Prostate gland (tissue), 2 donors: ENCODE results near the gene CLPTM1L. TPM values are rescaled to one million over a fixed set of nuclear protein-coding genes. Genes with fewer than 3 reads are reported as not detected.
"Not testable (repeated sequence)": the region's sequence is repeated elsewhere in the genome, so short reads cannot be mapped to it uniquely, and the experiment has no call there.

Experiments used
- DNase-seq: peaks from one replicate; pipeline ENCODE4 v3.0.0-alpha.2; 2019; ENCODE audit warnings: low spot score
- H3K27ac ChIP-seq, 2 donors: fragments of 200-600 bp; sonication (generic); 2 replicates each; pipeline ENCODE4 v1.5.1; 2017 to 2019
- H3K27me3 ChIP-seq: fragments of 200-600 bp; sonication (generic); replicated peaks from 2 replicates; pipeline ENCODE4 v1.5.1; 2019; ENCODE audit not compliant: insufficient read depth
- H3K36me3 ChIP-seq, 2 donors: fragments of 200-600 bp; sonication (generic); 1 replicate in 1 of 2; 2 replicates in 1 of 2; pipeline versions ENCODE4 v1.5.1 to v1.8.1; 2017 to 2019
- H3K4me1 ChIP-seq: fragments of 200-600 bp; sonication (generic); replicated peaks from 2 replicates; pipeline ENCODE4 v1.5.1; 2019
- H3K4me3 ChIP-seq, 2 donors: fragments of 200-600 bp; sonication (generic); 2 replicates each; pipeline ENCODE4 v1.5.1; 2017 to 2019
- H3K9me3 ChIP-seq: fragments of 200-600 bp; sonication (generic); 2 replicates; pipeline ENCODE4 v1.5.1; 2017
- CTCF ChIP-seq, 4 experiments: fragments of 200-600 bp in 2 of 4; fragments of 450-650 bp in 2 of 4; sonication (generic) in 2 of 4; IDR thresholded peaks; 1 replicate in 3 of 4; 2 replicates in 1 of 4; pipeline ENCODE4 v1.5.1; 2016 to 2019; ENCODE audit warnings: antibody characterized with exemption in 4 of 4, mild to moderate bottlenecking in 2 of 4, moderate library complexity in 2 of 4
- POLR2A ChIP-seq: fragments of 450-650 bp; IDR thresholded peaks from one replicate; pipeline ENCODE4 v1.6.1; 2016; ENCODE audit warnings: antibody characterized with exemption, mild to moderate bottlenecking
- POLR2AphosphoS5 ChIP-seq: sonication (generic); formaldehyde crosslinking; IDR thresholded peaks from one replicate; pipeline ENCODE4 v1.6.1; 2017; ENCODE audit warnings: antibody characterized with exemption
- WGBS: methylation state at CpG from one replicate; pipeline ENCODE4 v1.1.5; 2018; 5-methylcytosine and 5-hydroxymethylcytosine counted together
- intact Hi-C: fragments of 100-400 bp; cut with DNase I; formaldehyde crosslinking; loops from one replicate; pipeline ENCODE4 v1.14.2; 2022
- total RNA-seq, 2 donors: library from RNA; depleted of rRNA; stranded (reverse); fragments of >200 nt; gene quantifications; one replicate each; pipeline ENCODE4 v1.1.0, GENCODE V29; 2016

The CLPTM1L gene
- total RNA-seq, 2 donors from 2014 or later, result 105 to 135 TPM

DNA sequence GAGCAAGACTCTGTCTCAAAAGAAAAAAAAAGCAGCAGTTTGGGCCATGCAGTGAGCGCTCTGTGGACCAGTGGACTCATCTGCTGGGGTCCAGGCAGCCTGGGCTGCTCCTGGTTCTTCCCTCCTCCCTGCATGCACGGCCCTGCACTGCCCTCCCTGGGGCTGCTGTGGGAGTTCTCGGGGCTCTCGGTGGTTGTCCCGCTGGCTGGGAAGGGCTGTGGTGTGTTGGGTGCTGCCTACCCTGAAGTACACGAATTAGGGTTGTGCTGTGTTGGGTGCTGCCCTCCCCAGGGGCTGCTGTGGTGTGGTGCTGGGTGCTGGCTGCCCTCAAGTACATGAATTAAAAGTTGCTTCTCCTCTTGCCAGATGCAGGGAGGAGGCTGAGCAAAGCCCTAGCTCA, 18.3 kb upstream of the CLPTM1L start:
- Histone ChIP-seq H3K4me3 (no peak overlapping the region), H3K27me3 (peaks cover 3% of the 10 kb centered on the region), H3K4me1 (no peaks in the 10 kb centered on the region), H3K36me3 (no peaks in the 10 kb centered on the region), H3K9me3 (no peaks in the 10 kb centered on the region), H3K27ac (no peak overlapping the region)
- WGBS, result 55% methylated on average over 3 of the region's 6 CpGs
- no peak for DNase-seq
- intact Hi-C loops, result no loop called here
- TF ChIP-seq POLR2AphosphoS5 (no peak), POLR2A (no peak), CTCF (IDR thresholded peaks at IDR 0.05) (no peak)

GRCh38 chr5:1362242-1363015, 17.5 kb upstream of the CLPTM1L start:
- DNase-seq, result no peak
- no peak overlapping the region for H3K4me3 ChIP-seq
- WGBS, result 81% methylated on average over 29 of the region's 29 CpGs
- no peak overlapping the region for H3K27ac ChIP-seq
- TF ChIP-seq POLR2AphosphoS5 (no peak), POLR2A (no peak), CTCF (IDR thresholded peaks at IDR 0.05) (no peak)
- peaks cover 3% of the 10 kb centered on the region for H3K27me3 ChIP-seq
- no peaks in the 10 kb centered on the region for H3K36me3 ChIP-seq
- intact Hi-C loops, result no loop called here
- no peaks in the 10 kb centered on the region for H3K9me3 ChIP-seq
- H3K4me1 ChIP-seq, result no peaks in the 10 kb centered on the region

GRCh38 chr5:1360861-1361260, 16.0 kb upstream of the CLPTM1L start:
- Histone ChIP-seq H3K4me3 (no peak overlapping the region), H3K27me3 (peaks cover 3% of the 10 kb centered on the region), H3K9me3 (no peaks in the 10 kb centered on the region), H3K4me1 (no peaks in the 10 kb centered on the region), H3K36me3 (no peaks in the 10 kb centered on the region), H3K27ac (no peak overlapping the region)
- WGBS, result 66% methylated on average over 4 of the region's 4 CpGs
- no peak for DNase-seq
- intact Hi-C loops, result no loop called here
- no peak for TF ChIP-seq POLR2AphosphoS5
- no peak for TF ChIP-seq CTCF (IDR thresholded peaks at IDR 0.05)
- no peak for TF ChIP-seq POLR2A

DNA sequence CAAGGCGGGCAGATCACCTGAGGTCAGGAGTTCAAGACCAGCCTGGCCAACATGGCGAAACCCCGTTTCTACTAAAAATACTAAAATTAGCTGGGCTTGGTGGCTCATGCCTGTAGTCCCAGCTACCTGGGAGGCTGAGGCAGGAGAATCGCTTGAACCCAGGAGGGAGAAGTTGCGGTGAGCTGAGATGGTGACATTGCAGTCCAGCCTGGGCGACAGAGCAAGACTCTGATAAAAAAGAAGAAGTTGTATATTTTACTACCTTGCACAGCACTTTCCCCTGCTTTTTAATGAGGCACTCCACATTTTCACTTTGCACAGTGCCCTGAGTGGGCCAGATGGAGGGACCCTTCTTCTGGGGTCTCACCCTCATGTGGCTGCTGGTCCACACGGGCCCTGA, 15.5 kb upstream of the CLPTM1L start:
- H3K4me1 ChIP-seq, DNase-seq, H3K27ac ChIP-seq, H3K36me3 ChIP-seq, intact Hi-C loops, H3K9me3 ChIP-seq, H3K4me3 ChIP-seq, H3K27me3 ChIP-seq: not testable (repeated sequence)
- 89% methylated on average over 7 of the region's 7 CpGs for WGBS

DNA sequence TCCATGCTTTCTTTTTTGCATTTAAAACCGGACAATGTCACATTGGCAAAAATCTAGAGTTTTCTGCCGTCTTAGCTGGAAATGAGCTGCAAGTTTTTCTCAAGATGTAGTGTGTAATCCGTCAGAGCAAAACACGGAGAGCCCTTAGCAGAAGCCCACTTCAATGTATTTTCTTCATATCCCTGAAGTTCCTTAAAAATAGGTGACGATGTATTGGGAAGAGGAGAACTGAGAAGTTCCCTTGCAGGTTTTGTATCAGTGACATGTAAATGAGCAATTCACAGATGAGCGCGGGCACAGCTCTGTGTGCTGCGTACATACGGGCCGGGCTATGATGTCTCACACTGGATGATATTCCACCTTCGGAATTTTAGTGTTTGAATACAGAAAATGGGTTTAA, 14.8 kb upstream of the CLPTM1L start:
- WGBS, result 85% methylated on average over 11 of the region's 11 CpGs
- Histone ChIP-seq H3K27me3 (peaks cover 3% of the 10 kb centered on the region), H3K4me1 (no peaks in the 10 kb centered on the region), H3K36me3 (no peaks in the 10 kb centered on the region), H3K4me3 (no peak overlapping the region), H3K27ac (no peak overlapping the region), H3K9me3 (no peaks in the 10 kb centered on the region)
- intact Hi-C loops, result no loop called here
- DNase-seq, result no peak
- no peak for TF ChIP-seq POLR2AphosphoS5
- no peak for TF ChIP-seq POLR2A
- TF ChIP-seq CTCF (IDR thresholded peaks at IDR 0.05), result no peak
